Activated gamma-delta T cell treated with Interleukin-2 at 50 U/mL for 16 hours (primary cell): ENCODE results near the gene SRGAP1.
"Not testable (repeated sequence)": the region's sequence is repeated elsewhere in the genome, so short reads cannot be mapped to it uniquely, and the experiment has no call there.

Experiments
- DNase-seq: peaks from one replicate; pipeline ENCODE4 v3.0.0-alpha.2; 2020

The SRGAP1 gene

GRCh38 chr12:64018524-64018923, 174.0 kb downstream of the SRGAP1 start:
- no peak for DNase-seq

GRCh38 chr12:64019101-64019500, 174.6 kb downstream of the SRGAP1 start:
- DNase-seq: no peak

GRCh38 chr12:64019654-64020053, 175.2 kb downstream of the SRGAP1 start:
- DNase-seq: no peak

- no peak for DNase-seq
Observed at GRCh38 chr12:64025174-64025958, 180.9 kb downstream of the SRGAP1 start.

GRCh38 chr12:64027311-64027710, 182.8 kb downstream of the SRGAP1 start:
- no peak for DNase-seq

GRCh38 chr12:64028541-64028940, 184.0 kb downstream of the SRGAP1 start:
- no peak for DNase-seq

GRCh38 chr12:64029013-64029857, 184.7 kb downstream of the SRGAP1 start:
- no peak for DNase-seq

- no peak for DNase-seq
Observed at GRCh38 chr12:64030155-64030554, 185.7 kb downstream of the SRGAP1 start.

GRCh38 chr12:64034056-64034455, 189.6 kb downstream of the SRGAP1 start:
- not testable (repeated sequence) for DNase-seq

GRCh38 chr12:64034901-64035576, 190.5 kb downstream of the SRGAP1 start:
- DNase-seq: no peak

GRCh38 chr12:64036414-64036813, 191.9 kb downstream of the SRGAP1 start:
- DNase-seq: no peak

- DNase-seq: no peak
Observed at GRCh38 chr12:64039281-64039871, 194.9 kb downstream of the SRGAP1 start.

GRCh38 chr12:64042911-64043310, 198.4 kb downstream of the SRGAP1 start:
- no peak for DNase-seq

- DNase-seq: no peak
Observed at GRCh38 chr12:64044191-64044590, 199.7 kb downstream of the SRGAP1 start.

GRCh38 chr12:64051057-64051456, 206.6 kb downstream of the SRGAP1 start:
- DNase-seq: no peak

- no peak for DNase-seq
Observed at GRCh38 chr12:64053117-64053516, 208.6 kb downstream of the SRGAP1 start.

GRCh38 chr12:64054079-64054520, 209.6 kb downstream of the SRGAP1 start:
- DNase-seq: no peak

- no peak for DNase-seq
Observed at GRCh38 chr12:64056741-64057140, 212.2 kb downstream of the SRGAP1 start.

- DNase-seq: no peak
Observed at GRCh38 chr12:64057706-64058105, 213.2 kb downstream of the SRGAP1 start.

- DNase-seq: no peak
Observed at GRCh38 chr12:64058541-64059265, 214.2 kb downstream of the SRGAP1 start.

- DNase-seq: no peak
Observed at GRCh38 chr12:64059685-64060084, 215.2 kb downstream of the SRGAP1 start.

- DNase-seq: no peak
Observed at GRCh38 chr12:64061868-64062375, 217.4 kb downstream of the SRGAP1 start.
